IMR-90 (cell line): ENCODE results near the gene EEPD1. TPM values are rescaled to one million over a fixed set of nuclear protein-coding genes. Genes with fewer than 3 reads are reported as not detected.

Experiments
- ATAC-seq: fragments of 200-7000 bp; cut with Tn5 transposase; 2 replicates; pipeline ENCODE4 v1.9.1; 2020; ENCODE audit warnings: low read depth, mild to moderate bottlenecking, moderate library complexity
- BruUV-seq: library from RNA; stranded (reverse); fragments of 400-500 nt; replicated peaks from 2 replicates; lab custom pipeline; 2021; lab: Mats Ljungman, UMichigan
- CTCF ChIA-PET: fragments of 300-600 bp; formaldehyde crosslinking; extraction: SDS; loops from one replicate; lab custom pipeline; 2021; ENCODE audit warnings: antibody characterized with exemption; lab: Yijun Ruan, JAX
- POLR2A ChIA-PET: fragments of 300-600 bp; sonication (Branson Sonifier 250); formaldehyde crosslinking; loops from one replicate; lab custom pipeline; 2022; ENCODE audit warnings: antibody characterized with exemption; ENCODE audit not compliant: unreplicated experiment; lab: Charles Lee
- DNase-seq: peaks from one replicate; pipeline ENCODE4 v3.0.0; 2013
- H2AFZ ChIP-seq: replicated peaks from 2 replicates; pipeline ENCODE3; 2013; ENCODE audit warnings: low read length, mild to moderate bottlenecking; ENCODE audit not compliant: poor library complexity
- H2AK5ac ChIP-seq: 2 replicates; pipeline ENCODE4 v1.6.1; 2013; ENCODE audit warnings: low read depth, low read length, inconsistent platforms
- H2AK9ac ChIP-seq: replicated peaks from 2 replicates; pipeline ENCODE3; 2013; ENCODE audit warnings: mild to moderate bottlenecking, low read depth, low read length, moderate library complexity; ENCODE audit not compliant: poor library complexity
- H2BK120ac ChIP-seq: 2 replicates; pipeline ENCODE4 v1.6.1; 2013; ENCODE audit warnings: low read depth, low read length, inconsistent platforms
- H2BK15ac ChIP-seq: 3 replicates; pipeline ENCODE4 v1.6.1; 2013; ENCODE audit warnings: low read depth, low read length, inconsistent platforms
- H2BK20ac ChIP-seq: 2 replicates; pipeline ENCODE4 v1.6.1; 2013; ENCODE audit warnings: low read depth, mild to moderate bottlenecking, inconsistent platforms, low read length, moderate library complexity
- H2BK5ac ChIP-seq: 2 replicates; pipeline ENCODE4 v1.6.1; 2013; ENCODE audit warnings: mild to moderate bottlenecking, low read depth, low read length, inconsistent platforms; ENCODE audit not compliant: poor library complexity, severe bottlenecking
- H3K14ac ChIP-seq: replicated peaks from 2 replicates; pipeline ENCODE4 v1.6.1; 2013; ENCODE audit warnings: low read depth, low read length, inconsistent platforms
- H3K18ac ChIP-seq: 2 replicates; pipeline ENCODE4 v1.6.1; 2013; ENCODE audit warnings: low read depth, low read length, control low read depth
- H3K23ac ChIP-seq: 2 replicates; pipeline ENCODE4 v1.6.1; 2013; ENCODE audit warnings: low read depth, low read length, inconsistent platforms
- H3K27ac ChIP-seq: 2 replicates; pipeline ENCODE4 v1.5.1; 2013; ENCODE audit warnings: mild to moderate bottlenecking, control low read depth, low read length; ENCODE audit not compliant: insufficient read depth
- H3K27me3 ChIP-seq: 2 replicates; pipeline ENCODE4 v1.6.1; 2013; ENCODE audit warnings: low read length; ENCODE audit not compliant: control insufficient read depth, insufficient read depth
- H3K36me3 ChIP-seq: 2 replicates; pipeline ENCODE4 v1.6.1; 2013; ENCODE audit warnings: low read length, mixed read lengths; ENCODE audit not compliant: control insufficient read depth, insufficient read depth
- H3K4ac ChIP-seq: 2 replicates; pipeline ENCODE4 v1.6.1; 2013; ENCODE audit warnings: low read depth, low read length, inconsistent platforms
- H3K4me1 ChIP-seq: 2 replicates; pipeline ENCODE4 v1.6.1; 2013; ENCODE audit warnings: low read length, mixed read lengths; ENCODE audit not compliant: control insufficient read depth, insufficient read depth
- H3K4me2 ChIP-seq: 2 replicates; pipeline ENCODE4 v1.6.1; 2013; ENCODE audit warnings: low read depth, mild to moderate bottlenecking, control low read depth, low read length, moderate library complexity
- H3K4me3 ChIP-seq: 2 replicates; pipeline ENCODE4 v1.5.1; 2013; ENCODE audit warnings: low read depth, mild to moderate bottlenecking, control low read depth, low read length, moderate library complexity; ENCODE audit not compliant: insufficient read depth
- H3K56ac ChIP-seq: 2 replicates; pipeline ENCODE4 v1.6.1; 2013; ENCODE audit warnings: low read length, inconsistent platforms; ENCODE audit not compliant: insufficient read depth; ENCODE audit errors: extremely low read depth
- H3K79me1 ChIP-seq, 2 experiments: 2 replicates each; pipeline ENCODE4 v1.6.1; 2013; ENCODE audit warnings: low read length in 2 of 2, inconsistent platforms in 1 of 2, low read depth in 1 of 2
- H3K9ac ChIP-seq: 2 replicates; pipeline ENCODE4 v1.6.1; 2013; ENCODE audit warnings: low read depth, low read length, control low read depth
- H3K9me1 ChIP-seq: 2 replicates; pipeline ENCODE4 v1.6.1; 2013; ENCODE audit warnings: low read length, inconsistent platforms; ENCODE audit not compliant: insufficient read depth
- H3K9me3 ChIP-seq: 2 replicates; pipeline ENCODE4 v1.6.1; 2013; ENCODE audit warnings: low read length; ENCODE audit not compliant: control insufficient read depth, insufficient read depth
- H4K20me1 ChIP-seq: 2 replicates; pipeline ENCODE4 v1.6.1; 2013; ENCODE audit warnings: low read length, inconsistent platforms; ENCODE audit not compliant: insufficient read depth
- H4K5ac ChIP-seq: 2 replicates; pipeline ENCODE4 v1.6.1; 2013; ENCODE audit warnings: mild to moderate bottlenecking, low read depth, low read length, control low read depth
- H4K8ac ChIP-seq, 2 experiments: 2 replicates each; pipeline ENCODE4 v1.6.1; 2013; ENCODE audit warnings: low read depth in 2 of 2, low read length in 2 of 2, control low read depth in 1 of 2, inconsistent platforms in 1 of 2
- H4K91ac ChIP-seq: 2 replicates; pipeline ENCODE4 v1.6.1; 2013; ENCODE audit warnings: low read depth, low read length, inconsistent platforms; ENCODE audit not compliant: insufficient read depth
- CEBPB ChIP-seq: IDR thresholded peaks from 2 replicates; pipeline ENCODE4 v1.6.1; 2012; ENCODE audit warnings: low read depth, low read length, improper control_type of control experiment
- POLR2A ChIP-seq: IDR thresholded peaks from 2 replicates; pipeline ENCODE4 v1.6.1; 2012; ENCODE audit warnings: mild to moderate bottlenecking, low read depth, low read length
- WGBS, 2 experiments: methylation state at CpG; one replicate each; pipeline versions ENCODE4 v1.1.5 to v1.1.7; 2013; ENCODE audit warnings: missing lambda C conversion rate in 2 of 2; ENCODE audit not compliant: insufficient read length in 1 of 2; ENCODE audit errors: extremely low coverage in 2 of 2; 5-methylcytosine and 5-hydroxymethylcytosine counted together
- dilution Hi-C: fragments of 300-500 bp; cut with HindIII; formaldehyde crosslinking; loops from one replicate; pipeline ENCODE4 v1.14.3; 2018; ENCODE audit warnings: low sequenced_read_pairs; ENCODE audit not compliant: unreplicated experiment
- in situ Hi-C: fragments of 300-500 bp; cut with MboI; formaldehyde crosslinking; loops from 3 replicates; pipeline ENCODE4 v1.14.3; 2019; ENCODE audit warnings: low sequenced_read_pairs, inconsistent platforms, mixed read lengths
- intact Hi-C: fragments of 100-400 bp; cut with micrococcal nuclease; formaldehyde crosslinking; loops from 2 replicates; pipeline ENCODE4 v1.10.0; 2022
- polyA plus RNA-seq, 3 experiments: library from polyadenylated mRNA; depleted of rRNA; stranded (reverse); fragments of >200 nt; gene quantifications; 2 replicates each; pipeline ENCODE4 v1.2.3, GENCODE V29; 2012; ENCODE audit warnings: low replicate concordance in 1 of 3
- total RNA-seq: library from RNA; depleted of rRNA; stranded (reverse); fragments of >200 nt; gene quantifications from 2 replicates; pipeline ENCODE4 v1.2.3, GENCODE V29; 2012

EEPD1 gene
- total and polyA plus RNA-seq, 2 of the 4 experiments (the other 2 are of a cell fraction): 7.3 to 15.2 TPM

GRCh38 chr7:36208997-36209813, 56.2 kb downstream of the EEPD1 start:
- Histone ChIP-seq H3K9me3 (no peaks in the 10 kb centered on the region), H4K91ac (peak overlapping the region; percentile 93), H2BK15ac (peak overlapping the region; percentile 86; the same call in 2 of the 3 replicates), H3K79me1 (peaks cover 33 to 75% of the 10 kb centered on the region in 2 experiments), H3K27me3 (no peaks in the 10 kb centered on the region), H4K5ac (peak overlapping the region; percentile 87), H2AK9ac (peak overlapping the region; percentile 4), H3K4me3 (no peak overlapping the region), H4K8ac (peak overlapping the region; percentile 25 to 94), H3K4ac (peak overlapping the region; percentile 97), H3K14ac (peak overlapping the region; percentile 91), H3K4me2 (no peak overlapping the region), H4K20me1 (no peaks in the 10 kb centered on the region), H3K23ac (peak overlapping the region; percentile 98), H3K27ac (peak overlapping the region; percentile 99), H3K9ac (peak overlapping the region; percentile 68; the same call in 1 of the 2 replicates), H3K18ac (peak overlapping the region; percentile 90), H2AFZ (no peak overlapping the region), H2BK20ac (peak overlapping the region; percentile 97), H3K9me1 (peaks cover 51% of the 10 kb centered on the region), H3K36me3 (no peaks in the 10 kb centered on the region), H2AK5ac (peak overlapping the region; percentile 98), H2BK120ac (peak overlapping the region; percentile 99), H2BK5ac (peak overlapping the region; percentile 99), H3K4me1 (peaks cover 51% of the 10 kb centered on the region), H3K56ac (no peak overlapping the region)
- dilution Hi-C loops (no loop called here), intact Hi-C loops (loop anchor here (5.0 kb wide), 2 partner anchors 52 to 73 kb away; no protein-coding TSS in a partner anchor), in situ Hi-C loops (no loop called here)
- TF ChIP-seq CEBPB (peak; percentile 76), POLR2A (no peak)
- POLR2A ChIA-PET: no interaction called here
- WGBS, 2 experiments: 100% methylated on average over 2 of the region's 9 CpGs; no CpG with 5 or more reads in 1 of the 2 experiments
- CTCF ChIA-PET: interaction anchor here (1.2 kb wide), 1 partner anchor 83 kb away, joined by 3 read pairs; no protein-coding TSS in a partner anchor
- ATAC-seq: no peak
- DNase-seq: peak; percentile 62
- BruUV-seq: no TSS peak
